Adrenal gland (tissue), 12 donors: Measurements from ENCODE around the gene MAD1L1. TPM values are rescaled to one million over a fixed set of nuclear protein-coding genes. Genes with fewer than 3 reads are reported as not detected.
"Not testable (repeated sequence)": the region's sequence is repeated elsewhere in the genome, so short reads cannot be mapped to it uniquely, and the experiment has no call there.

ENCODE experiments used
- DNase-seq, 7 donors: peaks; one replicate each; pipeline ENCODE4 v3.0.0-alpha.2; 2019 to 2020
- H3K27ac ChIP-seq, 5 donors: fragments of 200-600 bp; sonication (generic) in 4 of 5; 1 replicate in 3 of 5; 2 replicates in 2 of 5; pipeline versions ENCODE4 v1.5.1 to v1.8.0; 2016 to 2020; ENCODE audit warnings: mild to moderate bottlenecking in 1 of 5
- H3K27me3 ChIP-seq: fragments of 200-600 bp; 2 replicates; pipeline ENCODE4 v1.8.0; 2021
- H3K36me3 ChIP-seq, 2 donors: fragments of 200-600 bp; replicated peaks in 1 of 2; 1 replicate in 1 of 2; 2 replicates in 1 of 2; pipeline versions ENCODE4 v1.5.1 to v1.8.0; 2018 to 2022
- H3K4me1 ChIP-seq, 2 donors: fragments of 200-600 bp; replicated peaks in 1 of 2; 1 replicate in 1 of 2; 2 replicates in 1 of 2; pipeline versions ENCODE4 v1.5.1 to v1.8.0; 2018 to 2021
- H3K4me3 ChIP-seq, 4 donors: fragments of 200-600 bp; sonication (generic) in 3 of 4; one replicate each; pipeline ENCODE4 v1.5.1; 2016 to 2018
- H3K9me3 ChIP-seq, 3 donors: fragments of 200-600 bp; sonication (generic) in 1 of 3; replicated peaks in 1 of 3; 1 replicate in 2 of 3; 2 replicates in 1 of 3; pipeline versions ENCODE4 v1.5.1 to v1.8.0; 2016 to 2021
- CTCF ChIP-seq, 6 experiments: fragments of 450-650 bp in 4 of 6; fragments of 200-600 bp in 2 of 6; sonication (generic) in 1 of 6; IDR thresholded peaks; 1 replicate in 5 of 6; 2 replicates in 1 of 6; pipeline versions ENCODE4 v1.5.1 to v1.8.0; 2016 to 2021; ENCODE audit warnings: antibody characterized with exemption in 6 of 6, mild to moderate bottlenecking in 2 of 6, moderate library complexity in 1 of 6
- POLR2A ChIP-seq, 2 donors: fragments of 450-650 bp; IDR thresholded peaks; one replicate each; pipeline ENCODE4 v1.6.1; 2017; ENCODE audit warnings: antibody characterized with exemption in 2 of 2, mild to moderate bottlenecking in 2 of 2, moderate library complexity in 1 of 2
- WGBS, 4 donors: extraction: QIAGEN DNeasy Blood & Tissue Kit in 2 of 4; methylation state at CpG; one replicate each; pipeline versions ENCODE4 v1.1.5 to v1.1.7; 2013 to 2017; 5-methylcytosine and 5-hydroxymethylcytosine counted together
- intact Hi-C, 2 donors: fragments of 100-400 bp; cut with DNase I; formaldehyde crosslinking; loops; one replicate each; pipeline versions ENCODE4 v1.14.1 to v1.15.0; 2022 to 2023
- polyA plus RNA-seq, 3 donors: library from polyadenylated mRNA; stranded (reverse); fragments of 200-250 nt in 2 of 3; fragments of 350-450 nt in 1 of 3; fragmentation: Illumina TruSeq in 1 of 3; extraction: RNeasy Lipid Tissue Mini Kit (QIAGEN cat#74804) in 1 of 3; gene quantifications; one replicate each; pipeline ENCODE4 v1.2.3, GENCODE V29; 2013 to 2014
- total RNA-seq, 9 donors: library from RNA; depleted of rRNA in 4 of 9; stranded (reverse); fragments of >200 nt in 4 of 9; fragments of 120-200 nt in 1 of 9; fragmentation: NEBNext Ultra II Directional in 1 of 9; extraction: Animal tissue kit (Norgen Biotek cat#: 25700) in 1 of 9; gene quantifications; one replicate each; pipeline versions ENCODE4 v1.1.0 to v1.2.4, GENCODE V29; 2013 to 2023
- donor health status: healthy with polysubstance abuse.
- donor health status: Bipolar disorder and iron deficiency.
- donor health status: DM: yes; HTN: yes; CAD: no.
- donor health status: DM: no; HTN: no; CAD: no.
- donor health status: DM: no; HTN: no; CAD: no.
- donor health status: DM: yes; HTN: yes; CAD: no.

Gene MAD1L1
- total and polyA plus RNA-seq, 12 donors, result 6.7 to 87.7 (median 28.9) TPM

- Histone ChIP-seq H3K4me1 (no peaks in the 10 kb centered on the region), H3K27me3 (no peaks in the 10 kb centered on the region), H3K9me3 (no peaks in the 10 kb centered on the region), H3K36me3 (no peaks in the 10 kb centered on the region), H3K4me3 (no peak overlapping the region), H3K27ac (no peak overlapping the region)
- WGBS, 4 donors, result 64 to 72% (median 68%) methylated on average over 21 to 24 of the region's 24 CpGs
- intact Hi-C loops, result no loop called here
- peak in 4 of 7 donors; percentile 4 to 79 (median 34) for DNase-seq
- peak in 3 of 6 experiments; percentile 31 to 39 (median 33) for TF ChIP-seq CTCF (IDR thresholded peaks at IDR 0.05)
- no peak for TF ChIP-seq POLR2A (IDR thresholded peaks at IDR 0.05)
Observed at GRCh38 chr7:2063563-2064260, 169.0 kb downstream of the MAD1L1 start.

- TF ChIP-seq CTCF (IDR thresholded peaks at IDR 0.05) (no peak), POLR2A (IDR thresholded peaks at IDR 0.05) (no peak)
- intact Hi-C loops, result no loop called here
- WGBS, 4 donors, result 88 to 94% (median 93%) methylated on average over 11 of the region's 11 CpGs
- H3K9me3 ChIP-seq, result no peaks in the 10 kb centered on the region
- no peaks in the 10 kb centered on the region for H3K27me3 ChIP-seq
- H3K36me3 ChIP-seq, result no peaks in the 10 kb centered on the region
- DNase-seq, result no peak
- no peak overlapping the region for H3K27ac ChIP-seq
- H3K4me1 ChIP-seq, result no peaks in the 10 kb centered on the region
- no peak overlapping the region for H3K4me3 ChIP-seq
Observed at GRCh38 chr7:2062648-2063047, 170.1 kb downstream of the MAD1L1 start.

GRCh38 chr7:2060701-2061100 lies 172.0 kb downstream of the MAD1L1 start:
- no peak for DNase-seq
- Histone ChIP-seq H3K27me3 (no peaks in the 10 kb centered on the region), H3K4me1 (no peaks in the 10 kb centered on the region), H3K27ac (no peak overlapping the region), H3K9me3 (no peaks in the 10 kb centered on the region), H3K4me3 (no peak overlapping the region), H3K36me3 (no peaks in the 10 kb centered on the region)
- TF ChIP-seq CTCF (IDR thresholded peaks at IDR 0.05), result no peak
- TF ChIP-seq POLR2A (IDR thresholded peaks at IDR 0.05), result no peak
- intact Hi-C loops, result no loop called here
- 93 to 95% (median 94%) methylated on average over 11 of the region's 11 CpGs for WGBS, 4 donors

- no peaks in the 10 kb centered on the region for H3K9me3 ChIP-seq
- H3K36me3 ChIP-seq, result no peaks in the 10 kb centered on the region
- WGBS, 4 donors, result 96 to 98% (median 98%) methylated on average over 66 of the region's 66 CpGs
- H3K27ac ChIP-seq, result no peak overlapping the region
- DNase-seq, result no peak
- no peak overlapping the region for H3K4me3 ChIP-seq
- no peaks in the 10 kb centered on the region for H3K27me3 ChIP-seq
- intact Hi-C loops, result no loop called here
- TF ChIP-seq POLR2A (IDR thresholded peaks at IDR 0.05) (no peak), CTCF (IDR thresholded peaks at IDR 0.05) (no peak)
- H3K4me1 ChIP-seq, result no peaks in the 10 kb centered on the region
Observed at GRCh38 chr7:2059964-2060700, 172.6 kb downstream of the MAD1L1 start.

GRCh38 chr7:2058246-2058645 lies 174.5 kb downstream of the MAD1L1 start:
- 71 to 94% (median 80%) methylated on average over 4 to 11 of the region's 13 CpGs for WGBS, 4 donors
- H3K9me3 ChIP-seq, DNase-seq, H3K36me3 ChIP-seq, H3K27me3 ChIP-seq, H3K4me3 ChIP-seq, H3K27ac ChIP-seq, intact Hi-C loops, H3K4me1 ChIP-seq: not testable (repeated sequence)
